HS-5 (cell line): ENCODE results near the gene SPAG16.
A peak's percentile ranks its signal among the peaks of the same experiment; 100 is the strongest.
"Not testable (repeated sequence)": the region's sequence is repeated elsewhere in the genome, so short reads cannot be mapped to it uniquely, and the experiment has no call there.

Experiments used
- DNase-seq: peaks from one replicate; pipeline ENCODE4 v3.0.0-alpha.2; 2012; ENCODE audit warnings: low read depth

The SPAG16 gene

GRCh38 chr2:214011676-214012075, 727.4 kb downstream of the SPAG16 start:
- DNase-seq: no peak

- DNase-seq: no peak
Observed at GRCh38 chr2:214014551-214015220, 730.4 kb downstream of the SPAG16 start.

- peak; percentile 97 for DNase-seq
Observed at GRCh38 chr2:214019229-214019972, 735.1 kb downstream of the SPAG16 start.

GRCh38 chr2:214019973-214020345, 735.7 kb downstream of the SPAG16 start:
- DNase-seq: no peak

GRCh38 chr2:214029190-214029589, 744.9 kb downstream of the SPAG16 start:
- DNase-seq: no peak

GRCh38 chr2:214031566-214031965, 747.3 kb downstream of the SPAG16 start:
- no peak for DNase-seq

- DNase-seq: no peak
Observed at GRCh38 chr2:214034417-214034816, 750.2 kb downstream of the SPAG16 start.

GRCh38 chr2:214035091-214035852, 751.0 kb downstream of the SPAG16 start:
- no peak for DNase-seq

GRCh38 chr2:214035921-214036320, 751.7 kb downstream of the SPAG16 start:
- DNase-seq: no peak

GRCh38 chr2:214038186-214038585, 753.9 kb downstream of the SPAG16 start:
- DNase-seq: no peak

GRCh38 chr2:214050731-214051130, 766.5 kb downstream of the SPAG16 start:
- DNase-seq: no peak

GRCh38 chr2:214051585-214051984, 767.3 kb downstream of the SPAG16 start:
- DNase-seq: no peak

- DNase-seq: no peak
Observed at GRCh38 chr2:214052235-214052634, 768.0 kb downstream of the SPAG16 start.

- no peak for DNase-seq
Observed at GRCh38 chr2:214057986-214058385, 773.7 kb downstream of the SPAG16 start.

GRCh38 chr2:214062279-214062678, 778.0 kb downstream of the SPAG16 start:
- not testable (repeated sequence) for DNase-seq

- no peak for DNase-seq
Observed at GRCh38 chr2:214064471-214064870, 780.2 kb downstream of the SPAG16 start.

GRCh38 chr2:214066862-214067261, 782.6 kb downstream of the SPAG16 start:
- DNase-seq: no peak

GRCh38 chr2:214069254-214069653, 785.0 kb downstream of the SPAG16 start:
- DNase-seq: peak; percentile 93

- no peak for DNase-seq
Observed at GRCh38 chr2:214075456-214075855, 791.2 kb downstream of the SPAG16 start.

- no peak for DNase-seq
Observed at GRCh38 chr2:214076527-214076926, 792.3 kb downstream of the SPAG16 start.

- DNase-seq: no peak
Observed at GRCh38 chr2:214077727-214078126, 793.5 kb downstream of the SPAG16 start.

GRCh38 chr2:214079032-214079431, 794.8 kb downstream of the SPAG16 start:
- no peak for DNase-seq

- no peak for DNase-seq
Observed at GRCh38 chr2:214088536-214088935, 804.3 kb downstream of the SPAG16 start.
